Panc1 (cell line): ENCODE measurements around the gene SELENOM. TPM values are rescaled to one million over a fixed set of nuclear protein-coding genes. Genes with fewer than 3 reads are reported as not detected.

Experiments
- ATAC-seq: fragments of 200-7000 bp; cut with Tn5 transposase; 2 replicates; pipeline ENCODE4 v1.9.1; 2020; ENCODE audit warnings: mild to moderate bottlenecking, moderate library complexity
- BruUV-seq: library from RNA; stranded (reverse); fragments of 400-500 nt; replicated peaks from 2 replicates; lab custom pipeline; 2021; lab: Mats Ljungman, UMichigan
- CTCF ChIA-PET: fragments of 300-600 bp; sonication (Branson Sonifier 250); formaldehyde crosslinking; loops from one replicate; lab custom pipeline; 2022; ENCODE audit warnings: antibody characterized with exemption; lab: Charles Lee
- POLR2A ChIA-PET: fragments of 300-600 bp; sonication (Branson Sonifier 250); formaldehyde crosslinking; loops from one replicate; lab custom pipeline; 2022; ENCODE audit warnings: antibody characterized with exemption; lab: Charles Lee
- DNase-seq: peaks from one replicate; pipeline ENCODE4 v3.0.0-alpha.2; 2010; ENCODE audit warnings: low read depth, low spot score
- H3K27ac ChIP-seq: 2 replicates; pipeline ENCODE4 v1.5.1; 2011; ENCODE audit warnings: mild to moderate bottlenecking, low read length, inconsistent platforms
- H3K27me3 ChIP-seq: fragments of 200-500 bp; sonication (Bioruptor generic); 2 replicates; pipeline ENCODE4 v1.6.0; 2014; ENCODE audit warnings: low read length, inconsistent platforms; ENCODE audit not compliant: control insufficient read depth, insufficient read depth
- H3K36me3 ChIP-seq: fragments of 200-500 bp; sonication (Bioruptor generic); 2 replicates; pipeline ENCODE4 v1.5.1; 2014; ENCODE audit warnings: inconsistent platforms, mild to moderate bottlenecking, low read length, moderate library complexity; ENCODE audit not compliant: control insufficient read depth, insufficient read depth
- H3K4me1 ChIP-seq: 2 replicates; pipeline ENCODE4 v1.5.1; 2011; ENCODE audit warnings: inconsistent platforms, mild to moderate bottlenecking, low read length, moderate library complexity; ENCODE audit not compliant: control insufficient read depth, insufficient read depth
- H3K4me3 ChIP-seq, 2 experiments: 2 replicates each; pipeline ENCODE4 v1.5.1; 2011 to 2012; ENCODE audit warnings: low read depth in 2 of 2, low read length in 2 of 2, mild to moderate bottlenecking in 2 of 2, inconsistent platforms in 1 of 2, moderate library complexity in 1 of 2
- H3K9me3 ChIP-seq: fragments of 200-500 bp; sonication (Bioruptor generic); 2 replicates; pipeline ENCODE4 v1.5.1; 2014; ENCODE audit warnings: low read depth, mild to moderate bottlenecking, inconsistent platforms, low read length, moderate library complexity; ENCODE audit not compliant: control insufficient read depth, insufficient read depth
- POLR2AphosphoS5 ChIP-seq: IDR thresholded peaks from 2 replicates; pipeline ENCODE4 v1.6.1; 2012; ENCODE audit warnings: mild to moderate bottlenecking, low read depth, low read length, moderate library complexity
- SIN3A ChIP-seq: IDR thresholded peaks from 2 replicates; pipeline ENCODE4 v1.6.1; 2012; ENCODE audit warnings: low read depth, mild to moderate bottlenecking, low read length, moderate library complexity, borderline replicate concordance; ENCODE audit not compliant: insufficient read depth
- TCF7L2 ChIP-seq: IDR thresholded peaks from 2 replicates; pipeline ENCODE4 v1.6.1; 2011; ENCODE audit warnings: mild to moderate bottlenecking, low read depth, low read length, inconsistent platforms
- in situ Hi-C: cut with HindIII; loops from 2 replicates; pipeline ENCODE4 v1.10.0; 2016; ENCODE audit warnings: low sequenced_read_pairs, low pct_unique_long_range_greater_than_20kb
- intact Hi-C: fragments of 100-400 bp; cut with micrococcal nuclease; formaldehyde crosslinking; loops from one replicate; pipeline ENCODE4 v1.10.0; 2022; ENCODE audit not compliant: unreplicated experiment
- total RNA-seq: library from RNA; stranded (reverse); gene quantifications from one replicate; pipeline ENCODE4 v1.2.1, GENCODE V29; 2021; ENCODE audit not compliant: unreplicated experiment
- TF ChIP-seq, protein P1 (sequence below), 2 experiments: IDR thresholded peaks; 2 replicates each; pipeline ENCODE4 v1.6.1; 2011 to 2012; ENCODE audit warnings: low read depth in 2 of 2, control low read depth in 1 of 2, low read length in 1 of 2, mild to moderate bottlenecking in 1 of 2, moderate library complexity in 1 of 2; ENCODE audit not compliant: insufficient read depth in 1 of 2
- TF ChIP-seq, protein P2 (sequence below): fragments of 450-650 bp; IDR thresholded peaks from 2 replicates; pipeline ENCODE4 v1.5.1; 2017; ENCODE audit warnings: mild to moderate bottlenecking

Gene SELENOM
- total RNA-seq, 1 experiment from 2014 or later: 84.4 TPM

DNA sequence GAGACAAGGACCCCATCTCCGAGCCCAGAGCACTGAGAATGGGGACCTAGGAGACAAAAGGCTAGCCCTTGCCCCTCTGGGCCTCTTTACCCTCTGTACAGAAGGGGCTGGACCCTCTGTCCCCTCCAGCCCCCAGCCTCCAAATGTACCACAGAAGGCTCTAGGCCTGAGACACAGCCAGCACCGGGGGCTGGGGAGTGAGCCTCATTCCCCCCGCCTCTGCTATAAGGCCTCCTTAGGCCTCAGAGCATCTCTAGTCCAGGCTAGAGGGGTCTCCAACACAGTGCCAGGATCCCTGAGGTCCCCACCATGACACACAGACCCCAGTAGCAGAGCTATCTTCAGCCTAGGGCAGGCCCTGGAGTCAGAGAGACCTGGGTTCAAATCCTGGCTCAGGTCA is 21.4 kb downstream of the SELENOM start:
- Histone ChIP-seq H3K27ac (peak overlapping the region; percentile 91; the same call in 1 of the 2 replicates), H3K36me3 (peaks cover 5% of the 10 kb centered on the region; the same call in 1 of the 2 replicates), H3K4me1 (peaks cover 16% of the 10 kb centered on the region), H3K27me3 (no peaks in the 10 kb centered on the region), H3K4me3 (no peak overlapping the region), H3K9me3 (no peaks in the 10 kb centered on the region)
- TF ChIP-seq SIN3A (no peak), TCF7L2 (no peak), POLR2AphosphoS5 (no peak)
- TF ChIP-seq, protein P1, sequence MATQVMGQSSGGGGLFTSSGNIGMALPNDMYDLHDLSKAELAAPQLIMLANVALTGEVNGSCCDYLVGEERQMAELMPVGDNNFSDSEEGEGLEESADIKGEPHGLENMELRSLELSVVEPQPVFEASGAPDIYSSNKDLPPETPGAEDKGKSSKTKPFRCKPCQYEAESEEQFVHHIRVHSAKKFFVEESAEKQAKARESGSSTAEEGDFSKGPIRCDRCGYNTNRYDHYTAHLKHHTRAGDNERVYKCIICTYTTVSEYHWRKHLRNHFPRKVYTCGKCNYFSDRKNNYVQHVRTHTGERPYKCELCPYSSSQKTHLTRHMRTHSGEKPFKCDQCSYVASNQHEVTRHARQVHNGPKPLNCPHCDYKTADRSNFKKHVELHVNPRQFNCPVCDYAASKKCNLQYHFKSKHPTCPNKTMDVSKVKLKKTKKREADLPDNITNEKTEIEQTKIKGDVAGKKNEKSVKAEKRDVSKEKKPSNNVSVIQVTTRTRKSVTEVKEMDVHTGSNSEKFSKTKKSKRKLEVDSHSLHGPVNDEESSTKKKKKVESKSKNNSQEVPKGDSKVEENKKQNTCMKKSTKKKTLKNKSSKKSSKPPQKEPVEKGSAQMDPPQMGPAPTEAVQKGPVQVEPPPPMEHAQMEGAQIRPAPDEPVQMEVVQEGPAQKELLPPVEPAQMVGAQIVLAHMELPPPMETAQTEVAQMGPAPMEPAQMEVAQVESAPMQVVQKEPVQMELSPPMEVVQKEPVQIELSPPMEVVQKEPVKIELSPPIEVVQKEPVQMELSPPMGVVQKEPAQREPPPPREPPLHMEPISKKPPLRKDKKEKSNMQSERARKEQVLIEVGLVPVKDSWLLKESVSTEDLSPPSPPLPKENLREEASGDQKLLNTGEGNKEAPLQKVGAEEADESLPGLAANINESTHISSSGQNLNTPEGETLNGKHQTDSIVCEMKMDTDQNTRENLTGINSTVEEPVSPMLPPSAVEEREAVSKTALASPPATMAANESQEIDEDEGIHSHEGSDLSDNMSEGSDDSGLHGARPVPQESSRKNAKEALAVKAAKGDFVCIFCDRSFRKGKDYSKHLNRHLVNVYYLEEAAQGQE (IDR thresholded peaks at IDR 0.05; ENCODE audit: insufficient read depth in 1 of 2, low read depth in 2 of 2, low read length in 1 of 2): no peak
- TF ChIP-seq, protein P2, sequence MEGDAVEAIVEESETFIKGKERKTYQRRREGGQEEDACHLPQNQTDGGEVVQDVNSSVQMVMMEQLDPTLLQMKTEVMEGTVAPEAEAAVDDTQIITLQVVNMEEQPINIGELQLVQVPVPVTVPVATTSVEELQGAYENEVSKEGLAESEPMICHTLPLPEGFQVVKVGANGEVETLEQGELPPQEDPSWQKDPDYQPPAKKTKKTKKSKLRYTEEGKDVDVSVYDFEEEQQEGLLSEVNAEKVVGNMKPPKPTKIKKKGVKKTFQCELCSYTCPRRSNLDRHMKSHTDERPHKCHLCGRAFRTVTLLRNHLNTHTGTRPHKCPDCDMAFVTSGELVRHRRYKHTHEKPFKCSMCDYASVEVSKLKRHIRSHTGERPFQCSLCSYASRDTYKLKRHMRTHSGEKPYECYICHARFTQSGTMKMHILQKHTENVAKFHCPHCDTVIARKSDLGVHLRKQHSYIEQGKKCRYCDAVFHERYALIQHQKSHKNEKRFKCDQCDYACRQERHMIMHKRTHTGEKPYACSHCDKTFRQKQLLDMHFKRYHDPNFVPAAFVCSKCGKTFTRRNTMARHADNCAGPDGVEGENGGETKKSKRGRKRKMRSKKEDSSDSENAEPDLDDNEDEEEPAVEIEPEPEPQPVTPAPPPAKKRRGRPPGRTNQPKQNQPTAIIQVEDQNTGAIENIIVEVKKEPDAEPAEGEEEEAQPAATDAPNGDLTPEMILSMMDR: no peak
- DNase-seq (no peak), ATAC-seq (no peak)
- ChIA-PET POLR2A (interaction anchor here (1.0 kb wide), 1 partner anchor 117 kb away, joined by 3 read pairs; the partner anchor contains the start of genes MORC2 and TUG1), CTCF (no interaction called here)
- in situ Hi-C loops: no loop called here
- intact Hi-C loops: loop anchor here (2.0 kb wide), 1 partner anchor 117 kb away; the partner anchor contains the start of genes MORC2 and TUG1
- no TSS peak for BruUV-seq

DNA sequence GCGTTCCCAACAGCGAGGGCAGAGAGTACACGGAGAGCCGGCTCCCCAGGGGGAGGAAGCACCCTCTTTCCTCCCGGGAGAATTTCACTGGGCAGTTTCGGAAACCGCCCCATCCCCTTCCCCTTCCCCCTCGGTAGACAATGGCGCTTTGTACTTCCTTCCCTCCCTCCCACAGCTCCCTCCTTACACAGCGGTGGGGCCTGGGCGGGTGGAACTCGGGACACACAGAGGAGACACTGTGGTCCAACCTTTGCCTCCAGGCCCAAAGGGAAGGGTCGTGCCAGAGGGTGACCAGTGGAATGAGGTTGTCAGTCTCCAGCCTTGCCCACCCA is 21.9 kb downstream of the SELENOM start:
- Histone ChIP-seq H3K4me3 (peak overlapping the region; percentile 59 to 62), H3K27ac (peak overlapping the region; percentile 91), H3K27me3 (no peaks in the 10 kb centered on the region), H3K4me1 (peaks cover 16% of the 10 kb centered on the region), H3K9me3 (no peaks in the 10 kb centered on the region), H3K36me3 (peaks cover 5% of the 10 kb centered on the region; the same call in 1 of the 2 replicates)
- in situ Hi-C loops: no loop called here
- ATAC-seq (no peak), DNase-seq (no peak)
- ChIA-PET CTCF (no interaction called here), POLR2A (interaction anchor here (1.0 kb wide), 1 partner anchor 117 kb away, joined by 3 read pairs; the partner anchor contains the start of genes MORC2 and TUG1)
- no peak for TF ChIP-seq SIN3A
- TF ChIP-seq, protein P2: peak; percentile 33
- TF ChIP-seq POLR2AphosphoS5: no peak
- no TSS peak for BruUV-seq
- intact Hi-C loops: loop anchor here (2.0 kb wide), 1 partner anchor 117 kb away; the partner anchor contains the start of genes MORC2 and TUG1
